Left ventricle myocardium inferior (tissue), 1 donor: ENCODE data around the gene KDM2A. TPM values are rescaled to one million over a fixed set of nuclear protein-coding genes. Genes with fewer than 3 reads are reported as not detected.

ENCODE experiments used
- DNase-seq: peaks from one replicate; pipeline ENCODE4 v3.0.0-alpha.2; 2020
- H3K27ac ChIP-seq: fragments of 200-600 bp; replicated peaks from 2 replicates; pipeline ENCODE4 v1.8.0; 2021
- H3K27me3 ChIP-seq: fragments of 200-600 bp; 2 replicates; pipeline ENCODE4 v1.8.0; 2021; ENCODE audit warnings: low read depth
- H3K36me3 ChIP-seq: fragments of 200-600 bp; 2 replicates; pipeline ENCODE4 v1.8.0; 2021
- H3K4me1 ChIP-seq: fragments of 200-600 bp; 2 replicates; pipeline ENCODE4 v1.8.0; 2021
- H3K4me3 ChIP-seq: fragments of 200-600 bp; 2 replicates; pipeline ENCODE4 v1.8.0; 2021; ENCODE audit warnings: mild to moderate bottlenecking, moderate library complexity
- H3K9me3 ChIP-seq: fragments of 200-600 bp; replicated peaks from 2 replicates; pipeline ENCODE4 v1.8.0; 2021
- intact Hi-C: fragments of 100-400 bp; cut with micrococcal nuclease; formaldehyde crosslinking; loops from one replicate; pipeline ENCODE4 v1.11.0; 2022
- total RNA-seq: library from RNA; stranded (reverse); fragmentation: NEBNext Ultra II Directional; extraction: Animal tissue kit (Norgen Biotek cat#: 25700); gene quantifications from one replicate; pipeline ENCODE4 v1.2.1, GENCODE V29; 2021
- TF ChIP-seq, protein P1 (sequence below): fragments of 200-600 bp; IDR thresholded peaks from 2 replicates; pipeline ENCODE4 v1.8.0; 2021; ENCODE audit warnings: antibody characterized with exemption, mild to moderate bottlenecking, borderline replicate concordance
- donor health status: DM: no; HTN: yes; CAD: no; lungs with severe emphysema.

KDM2A gene
- total RNA-seq, 1 donor from 2014 or later: 37.6 TPM

DNA sequence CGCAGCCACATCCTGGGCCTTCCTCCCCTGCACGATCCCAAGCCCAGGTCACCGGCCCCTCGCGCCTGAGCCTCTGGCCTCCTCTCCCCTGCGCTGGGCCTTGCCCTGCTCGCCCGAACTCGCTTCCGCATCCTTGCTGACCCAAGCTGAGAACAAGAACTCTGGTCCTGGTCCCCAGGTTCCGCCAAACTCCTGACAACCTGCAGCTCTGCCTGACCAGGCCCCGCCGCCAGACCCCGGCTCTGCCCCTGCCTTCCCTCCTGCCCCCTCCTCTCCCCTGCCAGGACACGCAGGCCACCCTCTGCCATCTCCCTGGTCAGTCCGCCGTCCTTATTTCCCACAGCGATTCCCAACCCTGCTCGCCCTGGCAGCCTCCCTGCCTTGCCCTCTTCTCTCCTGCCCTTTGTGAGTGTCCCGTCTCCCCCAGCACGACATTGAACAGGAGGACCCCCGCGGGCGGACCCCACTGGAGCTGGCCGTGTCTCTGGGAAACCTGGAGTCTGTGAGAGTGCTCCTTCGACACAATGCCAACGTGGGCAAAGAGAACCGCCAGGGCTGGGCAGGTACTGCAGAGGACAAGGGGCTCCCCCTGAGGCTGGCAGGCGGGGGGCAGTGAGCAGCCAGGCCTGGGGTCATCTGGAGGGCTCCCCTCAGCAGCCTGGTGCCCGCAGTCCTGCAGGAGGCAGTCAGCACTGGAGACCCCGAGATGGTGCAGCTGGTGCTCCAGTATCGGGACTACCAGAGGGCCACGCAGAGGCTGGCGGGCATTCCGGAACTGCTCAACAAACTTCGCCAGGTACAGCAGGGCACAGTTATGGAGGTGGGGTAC lies 170.8 kb downstream of the KDM2A start:
- TF ChIP-seq, protein P1, sequence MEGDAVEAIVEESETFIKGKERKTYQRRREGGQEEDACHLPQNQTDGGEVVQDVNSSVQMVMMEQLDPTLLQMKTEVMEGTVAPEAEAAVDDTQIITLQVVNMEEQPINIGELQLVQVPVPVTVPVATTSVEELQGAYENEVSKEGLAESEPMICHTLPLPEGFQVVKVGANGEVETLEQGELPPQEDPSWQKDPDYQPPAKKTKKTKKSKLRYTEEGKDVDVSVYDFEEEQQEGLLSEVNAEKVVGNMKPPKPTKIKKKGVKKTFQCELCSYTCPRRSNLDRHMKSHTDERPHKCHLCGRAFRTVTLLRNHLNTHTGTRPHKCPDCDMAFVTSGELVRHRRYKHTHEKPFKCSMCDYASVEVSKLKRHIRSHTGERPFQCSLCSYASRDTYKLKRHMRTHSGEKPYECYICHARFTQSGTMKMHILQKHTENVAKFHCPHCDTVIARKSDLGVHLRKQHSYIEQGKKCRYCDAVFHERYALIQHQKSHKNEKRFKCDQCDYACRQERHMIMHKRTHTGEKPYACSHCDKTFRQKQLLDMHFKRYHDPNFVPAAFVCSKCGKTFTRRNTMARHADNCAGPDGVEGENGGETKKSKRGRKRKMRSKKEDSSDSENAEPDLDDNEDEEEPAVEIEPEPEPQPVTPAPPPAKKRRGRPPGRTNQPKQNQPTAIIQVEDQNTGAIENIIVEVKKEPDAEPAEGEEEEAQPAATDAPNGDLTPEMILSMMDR: no peak
- peak; percentile 35 for DNase-seq
- Histone ChIP-seq H3K27ac (peak overlapping the region; percentile 95), H3K27me3 (no peaks in the 10 kb centered on the region), H3K4me3 (peak overlapping the region; percentile 90), H3K9me3 (no peaks in the 10 kb centered on the region), H3K4me1 (peaks cover 56% of the 10 kb centered on the region), H3K36me3 (peaks cover 54% of the 10 kb centered on the region)
- intact Hi-C loops: no loop called here

DNA sequence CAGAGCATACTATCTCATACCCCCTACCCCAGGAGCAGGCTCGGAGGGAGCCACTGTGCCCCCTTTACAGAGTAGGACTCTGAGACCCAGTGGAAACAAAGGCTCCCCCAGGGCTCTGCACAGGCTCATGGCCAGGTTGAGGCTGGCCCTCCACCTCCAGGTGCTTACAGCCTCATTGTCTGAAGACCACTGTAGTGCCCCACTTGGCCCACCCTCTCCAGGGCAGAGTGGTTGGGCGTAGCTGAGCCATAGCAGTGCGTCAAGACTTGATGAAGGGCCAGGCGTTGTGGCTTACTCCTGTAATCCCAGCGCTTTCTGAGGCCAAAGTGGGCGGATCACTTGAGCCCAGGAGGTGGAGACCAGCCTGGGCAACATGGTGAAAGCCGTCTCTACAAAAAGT lies 171.7 kb downstream of the KDM2A start:
- intact Hi-C loops: no loop called here
- H3K27ac ChIP-seq: peak overlapping the region; percentile 95

DNA sequence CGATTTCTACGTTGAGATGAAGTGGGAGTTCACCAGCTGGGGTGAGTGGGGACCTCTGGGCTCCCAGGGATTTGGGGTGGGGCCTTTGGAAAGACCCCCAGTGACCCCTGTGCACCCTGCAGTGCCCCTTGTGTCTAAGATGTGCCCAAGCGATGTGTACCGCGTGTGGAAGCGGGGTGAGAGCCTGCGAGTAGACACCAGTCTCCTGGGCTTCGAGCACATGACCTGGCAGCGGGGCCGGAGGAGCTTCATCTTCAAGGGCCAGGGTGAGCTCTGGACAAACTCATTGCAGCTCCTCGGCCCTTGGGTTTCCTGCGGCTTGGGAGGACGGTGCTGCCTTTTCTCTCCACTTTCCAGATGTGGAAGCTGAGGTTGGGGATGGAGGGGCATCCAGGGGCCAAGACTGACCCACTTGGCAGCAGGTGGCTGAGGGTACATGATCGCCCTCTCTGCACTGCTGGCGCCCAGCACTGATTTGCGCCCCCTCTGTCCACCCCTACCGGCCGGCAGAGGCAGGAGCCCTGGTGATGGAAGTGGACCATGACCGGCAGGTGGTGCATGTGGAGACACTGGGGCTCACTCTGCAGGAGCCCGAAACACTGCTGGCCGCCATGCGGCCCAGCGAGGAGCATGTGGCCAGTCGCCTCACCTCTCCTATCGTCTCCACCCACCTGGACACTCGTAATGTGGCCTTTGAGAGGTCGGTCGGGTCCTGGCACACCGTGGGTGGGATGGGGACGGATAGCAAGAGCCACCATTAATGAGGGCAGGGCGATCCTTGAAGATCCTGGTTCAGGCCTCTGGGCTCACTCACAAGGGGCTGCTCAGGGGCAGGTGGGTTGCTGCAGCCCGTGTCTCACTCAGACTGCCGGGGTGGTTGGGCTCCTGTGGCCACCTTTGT lies 172.7 kb downstream of the KDM2A start:
- Histone ChIP-seq H3K4me3 (no peak overlapping the region), H3K4me1 (peaks cover 43% of the 10 kb centered on the region), H3K27me3 (no peaks in the 10 kb centered on the region), H3K27ac (no peak overlapping the region), H3K36me3 (peaks cover 54% of the 10 kb centered on the region), H3K9me3 (peaks cover 10% of the 10 kb centered on the region)
- TF ChIP-seq, protein P1: no peak
- intact Hi-C loops: no loop called here
- DNase-seq: peak; percentile 15

More for the DNA sequence above, 171.7 kb downstream of the KDM2A start:
- H3K9me3 ChIP-seq: peaks cover 6% of the 10 kb centered on the region
- TF ChIP-seq, protein P1: no peak
- H3K4me1 ChIP-seq: peaks cover 50% of the 10 kb centered on the region
- peak overlapping the region; percentile 90 for H3K4me3 ChIP-seq
- peak; percentile 36 for DNase-seq
- H3K36me3 ChIP-seq: peaks cover 54% of the 10 kb centered on the region
- no peaks in the 10 kb centered on the region for H3K27me3 ChIP-seq

DNA sequence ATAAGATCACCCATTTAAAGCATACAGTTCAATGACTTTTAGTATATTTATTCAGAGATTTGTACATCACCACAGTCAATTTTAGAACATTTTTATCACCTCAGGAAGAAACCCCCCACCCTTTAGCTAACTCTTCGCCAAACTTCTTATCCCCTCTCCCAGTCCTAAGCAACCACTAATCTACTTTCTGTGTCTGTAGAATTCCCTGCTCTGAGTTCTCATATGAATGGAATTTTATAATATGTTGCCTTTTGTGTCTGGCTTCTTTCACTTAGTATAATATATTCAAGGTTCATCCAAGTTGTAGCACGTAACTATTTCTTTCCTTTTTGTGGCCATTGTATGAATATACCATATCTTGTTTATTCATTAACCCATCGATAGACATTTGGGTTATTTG lies 173.6 kb downstream of the KDM2A start:
- Histone ChIP-seq H3K4me3 (no peak overlapping the region), H3K9me3 (peaks cover 10% of the 10 kb centered on the region), H3K36me3 (peaks cover 59% of the 10 kb centered on the region), H3K27me3 (no peaks in the 10 kb centered on the region), H3K27ac (no peak overlapping the region), H3K4me1 (peaks cover 34% of the 10 kb centered on the region)
- intact Hi-C loops: no loop called here
- no peak for DNase-seq
- TF ChIP-seq, protein P1: no peak

DNA sequence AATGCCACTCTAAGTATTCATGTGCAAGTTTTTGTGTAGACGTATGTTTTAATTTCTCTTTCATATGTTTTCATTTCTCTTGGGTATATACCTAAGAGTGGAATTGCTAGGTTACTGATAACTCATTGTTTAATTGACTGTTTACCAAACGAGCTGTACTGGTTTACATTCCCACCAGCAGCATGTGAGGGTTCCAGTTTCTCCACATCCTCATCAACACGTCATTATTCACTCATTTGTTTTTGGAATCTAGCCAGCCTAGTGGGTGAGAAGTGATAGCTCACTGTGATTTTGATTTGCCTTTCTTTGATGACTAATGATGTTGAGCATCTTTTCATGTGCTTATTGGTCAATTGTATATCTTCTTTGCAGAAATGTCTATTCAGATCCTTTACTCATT lies 174.0 kb downstream of the KDM2A start:
- no peaks in the 10 kb centered on the region for H3K27me3 ChIP-seq
- TF ChIP-seq, protein P1: no peak
- H3K36me3 ChIP-seq: peaks cover 59% of the 10 kb centered on the region
- no peak overlapping the region for H3K27ac ChIP-seq
- H3K4me1 ChIP-seq: peaks cover 29% of the 10 kb centered on the region
- no peak for DNase-seq
- H3K4me3 ChIP-seq: no peak overlapping the region
- peaks cover 10% of the 10 kb centered on the region for H3K9me3 ChIP-seq
- intact Hi-C loops: no loop called here
